ENCODE data around the gene WDFY4. TPM values are rescaled to one million over a fixed set of nuclear protein-coding genes. Genes with fewer than 3 reads are reported as not detected.

Gene WDFY4
- total and polyA plus RNA-seq, 2 of the 4 experiments (the other 2 are of a cell fraction) = not detected

DNA sequence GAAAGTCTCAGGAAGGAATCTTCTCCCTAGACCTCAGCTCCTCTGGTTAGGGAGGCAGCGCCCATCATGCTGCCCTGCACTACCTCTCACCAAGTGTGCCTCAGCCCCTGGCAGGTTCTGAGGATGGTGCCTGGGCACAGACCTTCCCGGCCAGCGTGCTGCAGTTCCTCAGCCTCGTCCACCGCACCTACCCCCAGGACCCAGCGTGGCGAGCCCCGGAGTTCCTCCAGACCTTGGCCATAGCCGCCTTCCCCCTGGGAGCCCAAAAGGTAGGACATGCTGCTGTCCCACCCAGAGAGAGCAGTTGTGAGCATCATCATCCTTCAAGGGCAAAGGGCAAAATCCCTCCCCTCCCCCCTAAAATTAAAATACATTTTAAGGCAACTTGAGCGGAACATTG is 132.5 kb downstream of the WDFY4 start:
- Histone ChIP-seq H3K56ac (ENCODE audit: extremely low read depth, insufficient read depth, low read length) (no peak overlapping the region), H3K27me3 (ENCODE audit: control insufficient read depth, insufficient read depth, low read length) (peaks cover 3% of the 10 kb centered on the region; the same call in 1 of the 2 replicates), H3K9ac (ENCODE audit: low read depth, low read length) (no peak overlapping the region), H3K4me2 (ENCODE audit: low read depth, low read length) (no peak overlapping the region), H4K8ac (ENCODE audit: low read depth in 2 of 2, low read length in 2 of 2) (no peak overlapping the region), H2BK120ac (ENCODE audit: low read depth, low read length) (no peak overlapping the region), H3K9me3 (ENCODE audit: control insufficient read depth, insufficient read depth, low read length) (no peaks in the 10 kb centered on the region), H3K36me3 (ENCODE audit: control insufficient read depth, insufficient read depth, low read length) (no peaks in the 10 kb centered on the region), H2BK5ac (ENCODE audit: low read depth, low read length, poor library complexity, severe bottlenecking) (no peak overlapping the region), H3K18ac (ENCODE audit: low read depth, low read length) (no peak overlapping the region), H4K20me1 (ENCODE audit: insufficient read depth, low read length) (no peaks in the 10 kb centered on the region), H3K4me1 (ENCODE audit: control insufficient read depth, insufficient read depth, low read length) (no peaks in the 10 kb centered on the region), H3K14ac (replicated peaks; ENCODE audit: low read depth, low read length) (no peak overlapping the region), H3K27ac (ENCODE audit: insufficient read depth, low read length) (no peak overlapping the region), H2BK20ac (ENCODE audit: low read depth, low read length) (no peak overlapping the region), H3K4ac (ENCODE audit: low read depth, low read length) (no peak overlapping the region), H4K91ac (ENCODE audit: insufficient read depth, low read depth, low read length) (no peak overlapping the region), H2AFZ (replicated peaks; ENCODE audit: low read length, poor library complexity) (no peak overlapping the region), H3K79me1 (ENCODE audit: low read depth in 1 of 2, low read length in 2 of 2) (no peaks in the 10 kb centered on the region), H3K23ac (ENCODE audit: low read depth, low read length) (no peak overlapping the region), H3K4me3 (ENCODE audit: insufficient read depth, low read depth, low read length) (no peak overlapping the region), H3K9me1 (ENCODE audit: insufficient read depth, low read length) (no peaks in the 10 kb centered on the region), H2AK5ac (ENCODE audit: low read depth, low read length) (no peak overlapping the region), H2AK9ac (replicated peaks; ENCODE audit: low read depth, low read length, poor library complexity) (no peak overlapping the region), H4K5ac (ENCODE audit: low read depth, low read length) (no peak overlapping the region), H2BK15ac (ENCODE audit: low read depth, low read length) (no peak overlapping the region)
- ATAC-seq (ENCODE audit: low read depth) (no peak), DNase-seq (no peak)
- BruUV-seq (replicated peaks) = no TSS peak
- dilution Hi-C loops (cut with HindIII; ENCODE audit: low sequenced_read_pairs, unreplicated experiment) = no loop called here
- intact Hi-C loops (cut with micrococcal nuclease) = no loop called here
- 64% methylated on average over 7 of the region's 10 CpGs; no CpG with 5 or more reads in 1 of the 2 experiments for WGBS, 2 experiments (ENCODE audit: extremely low coverage in 2 of 2, insufficient read length in 1 of 2)
- ChIA-PET POLR2A (ENCODE audit: unreplicated experiment) (no interaction called here), CTCF (no interaction called here)
- in situ Hi-C loops (cut with MboI; ENCODE audit: low sequenced_read_pairs) = no loop called here
- no peak for TF ChIP-seq RFX5 (IDR thresholded peaks at IDR 0.05; ENCODE audit: low read depth, low read length)
- TF ChIP-seq MAZ (IDR thresholded peaks at IDR 0.05; ENCODE audit: borderline replicate concordance, low read depth, low read length) = no peak
- TF ChIP-seq RCOR1 (IDR thresholded peaks at IDR 0.05; ENCODE audit: insufficient replicate concordance, low read length) = no peak
- no peak for TF ChIP-seq CHD1 (IDR thresholded peaks at IDR 0.05; ENCODE audit: low read depth, low read length)
- no peak for TF ChIP-seq CEBPB (IDR thresholded peaks at IDR 0.05; ENCODE audit: low read depth, low read length)
- no peak for TF ChIP-seq POLR2A (IDR thresholded peaks at IDR 0.05; ENCODE audit: low read depth, low read length)
- TF ChIP-seq, protein P1, sequence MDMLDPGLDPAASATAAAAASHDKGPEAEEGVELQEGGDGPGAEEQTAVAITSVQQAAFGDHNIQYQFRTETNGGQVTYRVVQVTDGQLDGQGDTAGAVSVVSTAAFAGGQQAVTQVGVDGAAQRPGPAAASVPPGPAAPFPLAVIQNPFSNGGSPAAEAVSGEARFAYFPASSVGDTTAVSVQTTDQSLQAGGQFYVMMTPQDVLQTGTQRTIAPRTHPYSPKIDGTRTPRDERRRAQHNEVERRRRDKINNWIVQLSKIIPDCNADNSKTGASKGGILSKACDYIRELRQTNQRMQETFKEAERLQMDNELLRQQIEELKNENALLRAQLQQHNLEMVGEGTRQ (IDR thresholded peaks at IDR 0.05; ENCODE audit: low read depth, low read length) = no peak
- TF ChIP-seq BHLHE40 (IDR thresholded peaks at IDR 0.05; ENCODE audit: low read depth, low read length) = no peak
- TF ChIP-seq FOS (IDR thresholded peaks at IDR 0.05; ENCODE audit: low read depth, low read length) = no peak
- TF ChIP-seq, protein P2, sequence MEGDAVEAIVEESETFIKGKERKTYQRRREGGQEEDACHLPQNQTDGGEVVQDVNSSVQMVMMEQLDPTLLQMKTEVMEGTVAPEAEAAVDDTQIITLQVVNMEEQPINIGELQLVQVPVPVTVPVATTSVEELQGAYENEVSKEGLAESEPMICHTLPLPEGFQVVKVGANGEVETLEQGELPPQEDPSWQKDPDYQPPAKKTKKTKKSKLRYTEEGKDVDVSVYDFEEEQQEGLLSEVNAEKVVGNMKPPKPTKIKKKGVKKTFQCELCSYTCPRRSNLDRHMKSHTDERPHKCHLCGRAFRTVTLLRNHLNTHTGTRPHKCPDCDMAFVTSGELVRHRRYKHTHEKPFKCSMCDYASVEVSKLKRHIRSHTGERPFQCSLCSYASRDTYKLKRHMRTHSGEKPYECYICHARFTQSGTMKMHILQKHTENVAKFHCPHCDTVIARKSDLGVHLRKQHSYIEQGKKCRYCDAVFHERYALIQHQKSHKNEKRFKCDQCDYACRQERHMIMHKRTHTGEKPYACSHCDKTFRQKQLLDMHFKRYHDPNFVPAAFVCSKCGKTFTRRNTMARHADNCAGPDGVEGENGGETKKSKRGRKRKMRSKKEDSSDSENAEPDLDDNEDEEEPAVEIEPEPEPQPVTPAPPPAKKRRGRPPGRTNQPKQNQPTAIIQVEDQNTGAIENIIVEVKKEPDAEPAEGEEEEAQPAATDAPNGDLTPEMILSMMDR (conservative IDR thresholded peaks at IDR 0.05; ENCODE audit: low read depth, low read length) = no peak
- TF ChIP-seq, protein P3, sequence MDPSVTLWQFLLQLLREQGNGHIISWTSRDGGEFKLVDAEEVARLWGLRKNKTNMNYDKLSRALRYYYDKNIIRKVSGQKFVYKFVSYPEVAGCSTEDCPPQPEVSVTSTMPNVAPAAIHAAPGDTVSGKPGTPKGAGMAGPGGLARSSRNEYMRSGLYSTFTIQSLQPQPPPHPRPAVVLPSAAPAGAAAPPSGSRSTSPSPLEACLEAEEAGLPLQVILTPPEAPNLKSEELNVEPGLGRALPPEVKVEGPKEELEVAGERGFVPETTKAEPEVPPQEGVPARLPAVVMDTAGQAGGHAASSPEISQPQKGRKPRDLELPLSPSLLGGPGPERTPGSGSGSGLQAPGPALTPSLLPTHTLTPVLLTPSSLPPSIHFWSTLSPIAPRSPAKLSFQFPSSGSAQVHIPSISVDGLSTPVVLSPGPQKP (IDR thresholded peaks at IDR 0.05; ENCODE audit: borderline replicate concordance, low read depth, low read length) = no peak
- no peak for TF ChIP-seq MAFK (IDR thresholded peaks at IDR 0.05; ENCODE audit: low read depth, low read length)
- no peak for TF ChIP-seq RAD21 (IDR thresholded peaks at IDR 0.05; ENCODE audit: low read length)
- no peak for TF ChIP-seq SMC3 (IDR thresholded peaks at IDR 0.05; ENCODE audit: low read depth, low read length)
- no peak for TF ChIP-seq MXI1 (IDR thresholded peaks at IDR 0.05; ENCODE audit: borderline replicate concordance, low read depth, low read length)
- no peak for TF ChIP-seq NFE2L2 (IDR thresholded peaks at IDR 0.05; ENCODE audit: low read depth, low read length)

All from IMR-90 (cell line).